Brain microvascular endothelial cell (primary cell): Measurements from ENCODE around the gene NFIX.

Experiments used
- DNase-seq: peaks from one replicate; pipeline ENCODE4 v3.0.0-alpha.2; 2020
- H3K27ac ChIP-seq: fragments of 250-450 bp; sonication (Bioruptor Pico); 2 replicates; pipeline ENCODE4 v1.5.1; 2020; ENCODE audit warnings: mild to moderate bottlenecking, moderate library complexity
- H3K27me3 ChIP-seq: fragments of 250-450 bp; sonication (Bioruptor Pico); replicated peaks from 2 replicates; pipeline ENCODE4 v1.5.1; 2020; ENCODE audit warnings: mild to moderate bottlenecking
- H3K36me3 ChIP-seq: fragments of 250-450 bp; sonication (Bioruptor Pico); replicated peaks from 2 replicates; pipeline ENCODE4 v1.5.1; 2020; ENCODE audit warnings: mild to moderate bottlenecking
- H3K4me3 ChIP-seq: 2 replicates; pipeline ENCODE4 v1.5.1; 2011; ENCODE audit warnings: low read depth, mild to moderate bottlenecking, control low read depth, low read length, moderate library complexity
- CTCF ChIP-seq: IDR thresholded peaks from 2 replicates; pipeline ENCODE4 v1.5.1; 2011; ENCODE audit warnings: low read depth, mild to moderate bottlenecking, moderate library complexity, low read length, control low read depth, inconsistent platforms; ENCODE audit errors: missing control alignments
- in situ Hi-C: cut with HindIII; loops from 2 replicates; pipeline ENCODE4 v1.10.0; 2017; ENCODE audit warnings: low sequenced_read_pairs, low pct_ligation_motif_present

NFIX gene

GRCh38 chr19:13071444-13072187 is 76.3 kb downstream of the NFIX start:
- Histone ChIP-seq H3K27me3 (no peaks in the 10 kb centered on the region), H3K27ac (no peak overlapping the region), H3K36me3 (peaks cover 6% of the 10 kb centered on the region), H3K4me3 (no peak overlapping the region)
- TF ChIP-seq CTCF, result no peak
- in situ Hi-C loops, result no loop called here
- no peak for DNase-seq

GRCh38 chr19:13072188-13072908 is 77.1 kb downstream of the NFIX start:
- DNase-seq, result no peak
- no peaks in the 10 kb centered on the region for H3K27me3 ChIP-seq
- H3K4me3 ChIP-seq, result no peak overlapping the region
- TF ChIP-seq CTCF, result no peak
- peaks cover 6% of the 10 kb centered on the region for H3K36me3 ChIP-seq
- no peak overlapping the region for H3K27ac ChIP-seq
- in situ Hi-C loops, result no loop called here

GRCh38 chr19:13073263-13073662 is 78.0 kb downstream of the NFIX start:
- in situ Hi-C loops, result no loop called here
- H3K27me3 ChIP-seq, result no peaks in the 10 kb centered on the region
- TF ChIP-seq CTCF, result no peak
- H3K27ac ChIP-seq, result no peak overlapping the region
- peaks cover 6% of the 10 kb centered on the region for H3K36me3 ChIP-seq
- no peak overlapping the region for H3K4me3 ChIP-seq
- no peak for DNase-seq

- in situ Hi-C loops, result no loop called here
- H3K36me3 ChIP-seq, result peaks cover 6% of the 10 kb centered on the region
- no peak for DNase-seq
- H3K4me3 ChIP-seq, result no peak overlapping the region
- H3K27me3 ChIP-seq, result no peaks in the 10 kb centered on the region
- TF ChIP-seq CTCF, result no peak
- H3K27ac ChIP-seq, result no peak overlapping the region
Observed at GRCh38 chr19:13074378-13074777, 79.1 kb downstream of the NFIX start.

- no peak for DNase-seq
- Histone ChIP-seq H3K27ac (no peak overlapping the region), H3K4me3 (no peak overlapping the region), H3K36me3 (peaks cover 6% of the 10 kb centered on the region), H3K27me3 (no peaks in the 10 kb centered on the region)
- no peak for TF ChIP-seq CTCF
- in situ Hi-C loops, result no loop called here
Observed at GRCh38 chr19:13076320-13076719, 81.0 kb downstream of the NFIX start.

GRCh38 chr19:13076787-13077186 is 81.5 kb downstream of the NFIX start:
- in situ Hi-C loops, result no loop called here
- no peaks in the 10 kb centered on the region for H3K27me3 ChIP-seq
- no peak for DNase-seq
- H3K4me3 ChIP-seq, result no peak overlapping the region
- no peak for TF ChIP-seq CTCF
- peaks cover 8% of the 10 kb centered on the region for H3K36me3 ChIP-seq
- H3K27ac ChIP-seq, result no peak overlapping the region
